Measurements from ENCODE around the gene DNAJC4.
A peak's percentile ranks its signal among the peaks of the same experiment; 100 is the strongest.

Gene DNAJC4

DNA sequence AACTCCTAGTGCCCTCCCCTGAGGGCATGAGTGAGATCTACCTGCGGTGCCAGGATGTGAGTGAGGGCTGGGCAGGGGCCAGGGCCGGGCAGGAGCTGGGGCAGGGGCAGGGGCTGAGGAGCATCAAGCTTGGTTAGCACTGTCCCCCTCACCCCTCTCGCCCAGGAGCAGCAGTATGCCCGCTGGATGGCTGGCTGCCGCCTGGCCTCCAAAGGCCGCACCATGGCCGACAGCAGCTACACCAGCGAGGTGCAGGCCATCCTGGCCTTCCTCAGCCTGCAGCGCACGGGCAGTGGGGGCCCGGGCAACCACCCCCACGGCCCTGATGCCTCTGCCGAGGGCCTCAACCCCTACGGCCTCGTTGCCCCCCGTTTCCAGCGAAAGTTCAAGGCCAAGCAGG lies 10.1 kb upstream of the DNAJC4 start:
- TF ChIP-seq, protein P1, sequence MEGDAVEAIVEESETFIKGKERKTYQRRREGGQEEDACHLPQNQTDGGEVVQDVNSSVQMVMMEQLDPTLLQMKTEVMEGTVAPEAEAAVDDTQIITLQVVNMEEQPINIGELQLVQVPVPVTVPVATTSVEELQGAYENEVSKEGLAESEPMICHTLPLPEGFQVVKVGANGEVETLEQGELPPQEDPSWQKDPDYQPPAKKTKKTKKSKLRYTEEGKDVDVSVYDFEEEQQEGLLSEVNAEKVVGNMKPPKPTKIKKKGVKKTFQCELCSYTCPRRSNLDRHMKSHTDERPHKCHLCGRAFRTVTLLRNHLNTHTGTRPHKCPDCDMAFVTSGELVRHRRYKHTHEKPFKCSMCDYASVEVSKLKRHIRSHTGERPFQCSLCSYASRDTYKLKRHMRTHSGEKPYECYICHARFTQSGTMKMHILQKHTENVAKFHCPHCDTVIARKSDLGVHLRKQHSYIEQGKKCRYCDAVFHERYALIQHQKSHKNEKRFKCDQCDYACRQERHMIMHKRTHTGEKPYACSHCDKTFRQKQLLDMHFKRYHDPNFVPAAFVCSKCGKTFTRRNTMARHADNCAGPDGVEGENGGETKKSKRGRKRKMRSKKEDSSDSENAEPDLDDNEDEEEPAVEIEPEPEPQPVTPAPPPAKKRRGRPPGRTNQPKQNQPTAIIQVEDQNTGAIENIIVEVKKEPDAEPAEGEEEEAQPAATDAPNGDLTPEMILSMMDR (IDR thresholded peaks at IDR 0.05; ENCODE audit: low read depth, low read length) = no peak
- no peak overlapping the region for H3K4me3 ChIP-seq (ENCODE audit: low read depth, low read length)

DNA sequence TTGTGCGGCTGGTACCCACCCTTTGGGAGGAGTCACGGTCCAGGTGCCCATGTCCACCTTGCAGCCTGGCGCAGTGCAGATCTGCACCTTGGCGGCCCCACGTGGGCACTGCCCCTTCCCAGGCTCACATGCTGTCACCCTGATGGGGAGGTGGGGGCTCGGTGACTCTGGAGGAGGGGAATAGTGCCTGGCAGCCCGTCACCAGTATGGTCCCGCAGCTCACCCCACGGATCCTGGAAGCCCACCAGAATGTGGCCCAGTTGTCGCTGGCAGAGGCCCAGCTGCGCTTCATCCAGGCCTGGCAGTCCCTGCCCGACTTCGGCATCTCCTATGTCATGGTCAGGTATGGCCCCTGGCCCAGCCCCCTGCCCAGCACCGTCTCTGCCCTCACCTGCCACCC lies 9.6 kb upstream of the DNAJC4 start:
- TF ChIP-seq, protein P1 (IDR thresholded peaks at IDR 0.05; ENCODE audit: low read depth, low read length) = no peak

GRCh38 chr11:64222651-64223000 lies 7.7 kb upstream of the DNAJC4 start:
- no peak overlapping the region for H3K4me3 ChIP-seq (ENCODE audit: low read depth, low read length)
- TF ChIP-seq, protein P1 (IDR thresholded peaks at IDR 0.05; ENCODE audit: low read depth, low read length) = no peak

More for the DNA sequence above, 9.6 kb upstream of the DNAJC4 start:
- no peak overlapping the region for H3K4me3 ChIP-seq (ENCODE audit: low read depth, low read length)

- TF ChIP-seq, protein P1 (IDR thresholded peaks at IDR 0.05; ENCODE audit: low read depth, low read length) = no peak
- H3K4me3 ChIP-seq (ENCODE audit: low read depth, low read length) = no peak overlapping the region
Measured at GRCh38 chr11:64223001-64223651, 7.2 kb upstream of the DNAJC4 start.

GRCh38 chr11:64224151-64224890 lies 6.0 kb upstream of the DNAJC4 start:
- H3K4me3 ChIP-seq (ENCODE audit: low read depth, low read length) = no peak overlapping the region
- TF ChIP-seq, protein P1 (IDR thresholded peaks at IDR 0.05; ENCODE audit: low read depth, low read length) = no peak

GRCh38 chr11:64224891-64225607 lies 5.3 kb upstream of the DNAJC4 start:
- TF ChIP-seq, protein P1 (IDR thresholded peaks at IDR 0.05; ENCODE audit: low read depth, low read length) = 0 out of 2 replicates have a peak, but pooled peaks have one; percentile 2
- peak overlapping the region; percentile 85 for H3K4me3 ChIP-seq (ENCODE audit: low read depth, low read length)
